Mammary epithelial cell (primary cell): Measurements from ENCODE around the gene MYH10.

ENCODE experiments used
- CTCF ChIP-seq, 2 donors: IDR thresholded peaks in 1 of 2; conservative IDR thresholded peaks in 1 of 2; 2 replicates each; pipeline ENCODE4 v1.5.1; 2011 to 2012; ENCODE audit warnings: inconsistent platforms in 2 of 2, low read length in 2 of 2, mild to moderate bottlenecking in 2 of 2, control low read depth in 1 of 2, low read depth in 1 of 2; ENCODE audit not compliant: insufficient read depth in 1 of 2; ENCODE audit errors: extremely low read depth in 1 of 2
- EZH2 ChIP-seq: IDR thresholded peaks from 2 replicates; pipeline ENCODE4 v1.6.1; 2012; ENCODE audit warnings: low read length, inconsistent platforms, borderline replicate concordance

GRCh38 chr17:8477171-8477570, 153.4 kb downstream of the MYH10 start:
- no peak for TF ChIP-seq CTCF (conservative IDR thresholded peaks at IDR 0.05 in 1 of 2, IDR thresholded peaks at IDR 0.05 in 1 of 2; ENCODE audit: extremely low read depth in 1 of 2, insufficient read depth in 1 of 2, low read depth in 1 of 2, low read length in 2 of 2)
- TF ChIP-seq EZH2: no peak
